GM19372 (cell line): ENCODE results near the gene NDUFA5.

Experiments
- ATAC-seq: cut with Tn5 transposase; IDR thresholded peaks from one replicate; pipeline ENCODE4 v1.9.1; 2021; ENCODE audit warnings: mild to moderate bottlenecking, low read depth, moderate library complexity; ENCODE audit not compliant: unreplicated experiment

Gene NDUFA5

DNA sequence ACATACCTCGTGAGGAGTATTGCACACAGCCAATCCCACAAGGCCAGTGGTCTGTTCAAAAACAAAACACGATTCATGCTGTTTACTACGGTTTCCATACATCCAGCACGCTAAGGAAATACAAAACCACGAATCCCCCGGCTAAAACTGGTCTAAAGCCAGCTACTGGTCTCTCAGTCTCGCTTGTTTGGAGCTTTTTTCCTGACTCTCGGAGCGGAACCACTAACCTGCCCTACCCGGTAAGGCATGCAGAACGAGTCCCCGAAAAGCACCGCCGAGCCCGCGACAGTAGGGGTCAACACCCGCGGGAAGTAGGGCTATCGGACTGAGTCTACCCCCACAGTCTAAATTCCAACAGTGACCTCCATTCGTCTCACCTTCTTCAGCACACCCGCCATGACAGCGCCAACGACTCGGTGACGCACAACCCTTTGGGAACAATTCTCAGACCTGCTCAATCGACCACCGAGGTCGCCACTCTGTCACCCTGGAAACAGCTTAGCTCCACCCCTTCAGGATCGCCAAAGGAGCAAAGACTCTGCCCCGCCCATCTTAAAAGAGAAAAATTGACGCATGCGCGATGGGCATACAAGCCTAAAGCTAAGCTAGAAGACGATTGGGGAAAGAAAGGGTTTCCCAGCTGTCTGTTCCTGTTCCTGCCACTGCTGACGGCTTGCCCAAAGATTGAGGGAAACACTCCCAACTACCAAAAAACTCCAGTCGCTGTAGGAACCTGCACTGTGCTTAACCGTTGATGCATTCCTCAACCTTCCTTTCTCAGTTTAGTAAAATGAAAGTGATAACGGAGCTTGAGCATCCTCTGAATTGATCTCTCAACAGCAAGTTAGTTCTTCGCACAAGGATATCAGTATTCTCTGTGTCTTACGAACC, at the start of gene NDUFA5:
Gene NDUFA5 (minus strand): TSS at position 421 of the 891 bp plus-strand sequence. CDS start 23 bp downstream, at position 398.
- ATAC-seq = peak; percentile 96

DNA sequence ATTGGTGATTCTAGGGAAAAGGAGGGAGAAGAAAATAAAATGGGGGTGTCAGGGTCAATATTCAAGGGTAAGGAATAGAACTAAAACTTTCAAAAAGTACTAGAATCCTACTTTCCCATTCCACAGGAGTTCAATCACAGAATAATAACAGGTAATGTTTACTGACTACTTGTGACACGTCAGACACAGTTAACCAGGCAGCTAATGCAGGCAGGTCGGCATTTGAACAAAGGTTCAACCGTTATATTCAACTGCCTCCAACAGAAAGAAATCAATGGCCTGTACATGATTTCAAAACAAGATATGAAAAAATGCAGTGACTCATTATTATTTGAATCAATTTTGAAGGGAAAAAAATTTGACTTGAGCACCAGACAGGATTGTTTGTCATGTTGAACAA, 47.1 kb upstream of the NDUFA5 start:
- no peak for ATAC-seq

DNA sequence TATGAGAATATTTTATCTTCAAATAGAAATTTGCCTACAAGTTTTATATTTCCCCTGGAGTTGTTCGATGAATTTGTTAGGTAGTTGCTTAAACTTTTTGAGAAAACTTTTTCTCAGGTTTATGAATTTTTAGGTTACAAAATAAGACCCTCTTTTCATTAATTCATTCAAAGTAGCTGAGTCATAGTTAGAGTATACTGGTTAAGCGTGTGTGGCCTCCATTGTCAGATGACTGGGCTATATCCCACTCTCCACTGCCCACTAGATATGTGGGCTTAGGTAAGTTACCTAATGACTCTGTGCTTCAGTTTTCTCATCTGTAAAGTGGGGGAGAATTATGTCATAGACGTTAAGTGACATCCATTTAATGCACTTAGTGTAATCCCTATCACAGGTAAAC, 45.0 kb upstream of the NDUFA5 start:
- ATAC-seq = no peak

DNA sequence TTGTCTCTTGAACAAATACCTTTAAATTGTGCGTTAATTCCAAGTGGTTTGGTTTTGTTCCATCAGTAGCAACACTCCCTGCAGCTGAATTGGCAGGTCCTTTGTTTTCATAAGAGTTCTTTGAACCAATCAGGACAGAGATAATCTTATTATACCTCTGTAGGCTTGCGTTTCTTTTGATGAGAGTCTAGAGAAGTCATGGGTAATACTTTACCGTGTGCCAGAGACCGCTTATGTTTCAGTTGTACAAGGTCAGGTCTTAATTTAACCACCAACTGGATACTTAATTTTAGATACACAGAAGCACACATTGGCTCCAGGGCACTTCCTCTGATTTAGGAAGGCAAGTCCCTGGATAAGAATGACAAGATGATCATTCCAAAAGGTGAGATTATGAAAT, 43.9 kb upstream of the NDUFA5 start, which contains the start of gene ASB15:
Gene ASB15 (plus strand): TSS at position 292 of the 400 bp plus-strand sequence. CDS start 12,682 bp downstream, outside the sequence.
- no peak for ATAC-seq

DNA sequence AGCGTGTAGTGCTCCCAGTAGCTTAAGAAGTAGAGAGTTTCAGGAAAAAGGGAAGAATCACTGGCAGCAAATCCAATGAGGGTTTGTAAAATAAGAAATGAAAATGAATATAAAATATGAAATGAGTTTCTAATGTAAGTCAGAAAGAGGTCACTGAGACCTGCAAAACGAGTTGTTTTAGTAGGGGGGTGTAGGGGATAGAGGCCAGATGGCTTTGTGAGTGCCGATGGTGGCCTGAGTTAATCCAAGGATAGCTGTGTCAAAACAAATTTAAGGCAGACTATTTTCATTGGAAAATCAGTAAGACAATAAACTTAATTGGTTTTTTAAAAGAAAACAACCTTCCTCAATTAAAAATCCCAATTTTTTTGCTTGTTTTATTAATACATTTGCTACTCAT, 43.3 kb upstream of the NDUFA5 start:
- no peak for ATAC-seq

DNA sequence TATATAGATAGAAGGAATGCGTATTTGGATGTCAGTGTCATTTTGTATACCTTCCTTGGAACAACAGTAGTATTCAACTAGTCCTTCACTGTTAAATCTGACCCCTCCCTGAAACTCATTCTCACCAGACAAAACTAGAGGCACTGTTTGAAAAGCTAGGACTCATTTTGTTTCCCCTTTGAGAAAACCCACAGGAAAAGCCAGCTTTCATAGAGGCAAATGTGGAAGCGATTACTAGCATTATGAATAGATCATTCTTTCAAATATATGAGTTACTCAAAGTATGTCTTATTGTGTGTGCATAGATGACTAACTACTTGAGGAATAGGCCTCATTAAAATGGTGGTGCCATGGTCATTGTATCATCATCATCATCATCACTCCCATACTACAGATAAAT, 42.1 kb upstream of the NDUFA5 start:
- no peak for ATAC-seq

DNA sequence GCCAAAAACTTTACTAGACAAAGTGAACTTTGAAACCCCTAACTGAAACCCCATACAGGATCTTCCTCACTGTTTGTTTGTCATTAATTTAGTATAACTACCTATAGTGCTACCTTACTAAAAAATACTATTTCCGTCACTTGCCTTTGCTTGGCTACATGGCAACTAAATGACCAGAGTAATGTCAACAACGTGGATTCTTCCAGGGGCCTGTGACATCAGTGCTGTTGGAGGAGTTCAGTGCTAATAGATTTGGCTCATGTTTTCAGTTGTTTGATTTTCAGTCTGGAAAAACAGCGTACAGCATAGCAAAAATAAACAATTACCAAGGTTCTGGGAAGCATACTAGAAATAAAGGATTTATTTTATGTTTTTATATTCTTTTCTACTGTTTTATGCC, 41.0 kb upstream of the NDUFA5 start:
- ATAC-seq = no peak

DNA sequence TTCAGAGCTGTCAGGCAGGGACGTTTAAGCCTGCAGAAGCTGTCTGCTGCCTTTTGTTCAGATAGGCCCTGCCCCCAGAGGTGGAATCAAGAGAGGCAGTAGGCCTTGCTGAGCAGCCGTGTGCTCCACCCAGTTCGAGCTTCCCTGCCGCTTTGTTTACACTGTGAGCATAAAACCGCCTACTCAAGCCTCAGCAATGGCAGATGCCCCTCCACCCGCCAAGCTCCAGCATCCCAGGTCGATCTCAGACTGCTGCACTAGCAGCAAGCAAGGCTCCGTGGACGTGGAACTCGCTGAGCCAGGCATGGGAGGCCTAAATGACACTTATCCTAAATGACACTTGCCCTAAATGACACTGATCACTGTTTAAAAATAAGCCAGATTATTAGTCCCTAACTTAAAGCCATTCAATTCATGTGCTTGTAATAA, 37.2 kb upstream of the NDUFA5 start:
- no peak for ATAC-seq

DNA sequence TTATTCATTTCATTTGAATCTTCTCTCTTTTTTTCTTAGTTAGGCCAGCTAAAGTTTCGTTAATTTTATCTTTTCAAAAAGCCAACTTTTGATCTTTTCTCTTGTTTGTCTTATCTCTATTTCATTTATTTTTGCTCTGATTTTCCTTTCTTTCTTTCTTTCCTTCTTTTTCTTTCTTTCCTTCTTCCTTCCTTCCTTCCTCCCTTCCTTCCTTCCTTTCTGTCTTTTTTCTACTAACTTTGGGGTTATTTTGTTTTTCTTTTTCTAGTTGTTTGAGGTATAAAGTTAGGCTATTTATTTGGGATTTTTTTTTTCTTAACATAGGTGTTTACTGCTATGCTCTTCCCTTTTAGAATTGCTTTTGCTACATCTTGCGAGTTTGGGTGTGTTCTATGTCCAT, 30.8 kb upstream of the NDUFA5 start:
- no peak for ATAC-seq

DNA sequence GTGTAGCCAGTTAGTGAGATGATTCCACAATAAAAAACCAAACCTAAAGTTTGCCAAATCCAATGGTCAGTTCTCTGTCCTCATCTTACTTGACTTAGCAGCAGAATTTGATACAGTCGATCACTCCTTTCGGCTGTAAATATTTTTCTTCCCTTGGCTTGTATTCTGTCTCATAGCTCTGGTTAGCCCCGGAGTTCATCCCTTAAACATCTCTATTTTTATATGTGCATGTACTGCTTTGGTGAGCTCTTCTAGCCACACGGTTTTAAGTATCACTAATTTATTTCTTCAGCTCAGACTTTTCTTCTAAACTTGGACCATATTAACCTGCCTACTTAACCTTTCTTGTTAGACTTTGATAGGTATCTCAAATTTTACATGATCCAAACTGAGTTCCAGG, 26.2 kb upstream of the NDUFA5 start:
- ATAC-seq = no peak

DNA sequence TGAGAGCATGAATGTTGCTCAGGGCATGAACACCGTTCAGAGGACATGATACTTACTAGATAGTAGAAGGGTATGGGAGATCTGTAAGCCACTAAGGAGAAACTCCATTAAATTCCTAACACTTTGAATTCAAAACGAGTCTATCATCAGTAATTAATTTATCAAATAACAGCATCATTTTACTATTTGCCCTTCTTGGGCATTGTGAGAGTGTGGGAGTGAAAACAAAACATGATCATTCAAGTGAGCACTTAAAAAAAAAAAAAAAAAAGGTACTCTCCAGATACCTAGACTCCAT, 23.5 kb upstream of the NDUFA5 start:
- no peak for ATAC-seq

DNA sequence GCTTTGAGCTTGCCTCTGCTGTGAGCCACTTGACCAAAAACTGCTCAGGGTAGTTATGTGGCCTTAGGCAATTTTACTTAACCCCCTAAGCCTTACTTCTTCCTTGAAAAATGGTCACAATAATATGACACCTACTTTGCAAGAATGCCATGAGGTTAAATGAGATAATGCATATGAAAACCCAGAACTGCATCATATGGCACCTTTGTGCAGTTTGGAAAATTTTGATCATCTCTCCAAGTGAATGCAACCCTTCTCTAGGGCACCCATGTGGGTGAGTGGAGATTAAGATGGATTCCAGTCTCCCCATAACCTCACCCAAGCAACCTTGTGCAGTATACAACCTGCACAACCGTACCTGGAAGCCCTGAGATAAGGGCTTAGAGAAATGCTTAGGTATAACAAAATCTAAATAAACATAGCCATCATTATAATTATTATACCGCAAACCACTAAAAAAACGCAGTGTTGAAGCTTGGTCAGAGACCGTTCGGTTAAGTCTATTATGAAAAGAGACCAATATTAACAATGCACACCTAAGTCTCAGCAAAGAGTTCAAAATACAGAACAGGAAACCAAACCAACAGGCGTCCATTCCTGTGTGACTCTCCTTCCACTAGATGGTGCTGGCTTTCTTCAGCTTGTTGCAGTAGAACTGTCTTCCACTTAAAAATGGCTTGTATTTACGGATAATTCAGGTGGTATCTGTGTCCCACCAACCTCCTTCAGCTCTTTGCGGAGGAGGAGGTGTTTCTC, 23.0 kb upstream of the NDUFA5 start:
- ATAC-seq = peak; percentile 78

DNA sequence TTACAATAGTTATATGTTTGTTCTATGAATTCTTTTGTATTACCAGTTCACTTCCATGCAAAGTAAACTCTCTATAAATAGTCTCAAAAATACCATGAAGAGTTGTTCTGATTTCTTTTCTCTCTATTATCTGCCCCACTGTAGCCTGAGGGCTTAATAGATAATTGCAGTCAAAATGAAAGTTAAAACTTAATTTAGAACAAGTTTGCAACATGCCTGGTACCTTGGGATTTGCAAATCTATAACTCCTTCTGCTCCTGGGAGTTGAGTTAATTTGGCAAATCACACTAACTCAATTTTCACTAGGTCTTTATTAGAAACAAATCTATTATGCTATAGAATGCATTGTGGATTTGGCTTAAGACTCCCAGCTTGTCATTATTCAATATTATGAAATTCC, 21.8 kb upstream of the NDUFA5 start:
- ATAC-seq = no peak

DNA sequence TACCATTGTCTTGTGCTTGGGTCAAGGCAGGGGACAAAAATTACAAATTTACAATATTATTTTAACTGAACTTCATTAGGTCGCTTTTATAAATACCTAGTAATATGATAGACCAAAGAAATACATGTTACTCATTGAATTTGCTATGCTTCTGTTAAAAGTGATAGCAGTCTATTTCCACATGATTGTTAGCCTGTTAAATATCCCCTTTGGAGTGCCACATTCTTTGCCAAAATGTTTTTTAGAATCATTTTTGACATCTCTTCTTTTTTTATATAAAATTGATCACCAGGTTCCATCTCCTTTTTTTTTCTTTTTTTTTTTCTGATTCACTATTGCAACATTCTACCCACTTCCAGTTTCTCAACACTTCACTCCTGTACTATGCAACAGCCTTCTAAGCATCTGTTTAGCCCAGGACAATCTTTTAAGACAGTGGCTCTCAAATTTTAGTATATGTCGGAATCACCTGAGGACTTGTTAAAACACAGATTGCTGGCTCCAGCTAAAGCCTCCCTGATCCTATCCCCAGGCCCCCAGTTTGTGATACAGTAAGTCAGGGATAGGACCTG, 16.4 kb upstream of the NDUFA5 start:
- ATAC-seq = no peak

DNA sequence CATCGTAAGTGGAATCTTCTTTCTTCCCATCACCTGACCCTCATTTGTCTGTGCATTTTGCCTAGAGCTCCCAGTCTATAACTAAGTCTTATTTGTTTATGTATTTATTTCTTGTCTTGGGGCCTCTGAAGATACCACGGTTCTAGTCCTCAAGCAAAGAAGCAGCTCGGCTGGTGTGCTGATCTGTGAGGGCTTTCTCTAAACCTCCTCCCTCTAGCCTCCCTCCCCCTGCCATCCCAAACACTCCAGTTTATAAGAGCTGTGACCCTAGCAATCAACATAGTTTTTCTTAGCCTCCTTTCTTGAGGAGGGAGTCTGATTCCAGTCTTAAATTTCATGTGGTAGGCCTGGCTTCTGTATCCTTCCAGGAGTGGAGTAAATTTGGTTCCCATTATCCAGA, 15.7 kb upstream of the NDUFA5 start:
- ATAC-seq = no peak

DNA sequence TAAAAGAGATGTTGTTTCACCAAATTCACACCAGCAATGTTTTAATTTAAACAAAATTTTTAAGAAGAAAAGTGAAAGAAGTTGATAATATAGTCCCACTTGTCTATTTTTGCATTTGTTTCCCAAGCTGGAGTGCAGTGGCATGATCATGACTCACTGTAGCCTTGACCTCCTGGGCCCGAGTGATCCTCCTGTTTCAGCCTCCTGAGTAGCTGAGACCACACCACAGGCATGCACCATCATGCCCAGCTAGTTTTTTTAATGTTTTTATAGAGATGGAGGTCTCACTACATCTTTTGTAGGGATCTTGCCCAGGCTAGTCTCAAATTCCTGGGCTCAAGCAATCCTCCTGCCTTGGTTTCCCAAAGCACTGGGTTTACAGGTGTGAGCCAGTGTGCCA, 14.1 kb upstream of the NDUFA5 start:
- no peak for ATAC-seq

DNA sequence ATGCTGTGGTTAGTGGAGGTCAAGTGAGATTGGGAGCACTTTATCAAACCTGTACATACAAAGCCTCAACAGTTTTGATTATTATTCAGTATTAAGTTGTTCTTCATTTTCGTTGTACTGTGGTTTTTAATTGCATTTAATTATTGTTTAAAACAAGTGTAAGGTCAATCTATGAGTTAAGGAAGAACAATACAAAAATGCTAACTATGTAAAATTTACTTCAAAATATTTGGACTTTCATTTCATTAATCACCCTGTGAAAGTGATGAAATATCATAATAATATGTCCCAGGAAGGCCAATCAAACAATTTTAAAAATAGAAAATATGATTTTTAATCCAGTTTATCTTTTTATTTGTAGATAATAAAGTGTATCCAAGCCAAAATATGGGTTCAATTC, 13.6 kb upstream of the NDUFA5 start:
- no peak for ATAC-seq

DNA sequence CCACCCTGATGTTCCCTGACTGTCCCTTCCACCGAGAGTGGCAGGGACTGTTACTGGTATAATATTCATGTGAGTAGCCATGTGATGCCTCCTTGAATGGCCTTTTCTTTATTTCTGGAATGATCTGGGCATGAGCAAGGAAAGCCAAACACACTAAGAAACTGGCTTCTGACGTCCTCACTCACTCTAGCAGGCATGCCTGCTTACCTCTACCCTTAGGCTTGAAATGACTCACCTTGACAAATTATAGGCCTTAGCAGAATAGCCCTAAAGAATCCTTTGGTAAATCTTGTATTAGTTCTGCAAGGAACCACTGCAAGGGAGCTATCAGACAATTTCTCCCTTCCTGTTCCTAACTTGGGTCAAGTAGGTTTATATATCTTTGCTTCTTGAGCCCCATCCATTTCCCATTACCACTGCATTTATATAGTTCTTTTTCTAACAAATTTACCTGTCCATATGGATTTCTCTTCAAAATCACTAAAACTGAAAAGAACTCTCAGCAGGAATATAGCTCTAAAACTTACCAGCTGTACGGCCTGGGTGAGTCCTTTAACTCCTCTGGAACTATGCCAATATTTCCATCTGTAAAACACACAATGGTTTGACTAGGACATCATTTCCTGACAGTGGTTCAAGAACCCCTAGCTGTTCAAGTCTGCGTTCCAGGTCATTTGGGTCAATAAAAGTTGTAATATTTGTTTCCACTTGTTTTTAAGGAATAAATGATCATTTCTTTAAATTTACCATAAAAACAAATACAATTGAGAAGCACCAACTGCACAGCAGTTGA, 13.0 kb upstream of the NDUFA5 start:
- ATAC-seq = no peak

DNA sequence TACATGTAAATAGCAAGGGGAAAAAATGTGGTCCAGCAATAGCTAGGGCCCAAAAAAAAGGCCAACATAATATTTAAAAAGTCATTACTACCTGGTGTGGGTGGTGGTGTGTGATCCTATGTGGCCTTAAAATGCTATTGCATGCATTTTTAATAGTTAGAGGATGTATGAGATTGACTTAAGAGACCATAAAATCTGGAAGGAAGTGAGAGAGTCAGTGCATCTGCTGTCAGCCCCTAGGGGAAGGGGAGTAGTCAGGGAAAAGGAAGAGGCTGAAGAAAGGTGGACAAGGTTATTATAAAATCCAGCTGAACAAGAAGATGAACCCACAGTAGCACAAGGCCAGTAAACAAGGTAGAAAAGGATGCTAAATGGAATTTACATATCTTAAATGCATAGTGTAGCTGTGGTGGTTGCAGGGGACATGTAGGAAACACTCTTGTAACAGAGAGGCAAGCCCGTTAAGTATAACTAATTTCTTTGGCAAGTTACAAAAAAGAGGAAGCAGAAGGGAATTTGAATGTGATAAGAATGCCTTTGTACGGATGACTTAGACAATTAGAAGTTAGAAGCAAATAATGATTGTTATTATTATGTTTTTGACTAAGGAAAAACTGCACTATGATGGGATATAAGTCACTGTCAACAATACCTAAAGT, 11.9 kb upstream of the NDUFA5 start:
- no peak for ATAC-seq

DNA sequence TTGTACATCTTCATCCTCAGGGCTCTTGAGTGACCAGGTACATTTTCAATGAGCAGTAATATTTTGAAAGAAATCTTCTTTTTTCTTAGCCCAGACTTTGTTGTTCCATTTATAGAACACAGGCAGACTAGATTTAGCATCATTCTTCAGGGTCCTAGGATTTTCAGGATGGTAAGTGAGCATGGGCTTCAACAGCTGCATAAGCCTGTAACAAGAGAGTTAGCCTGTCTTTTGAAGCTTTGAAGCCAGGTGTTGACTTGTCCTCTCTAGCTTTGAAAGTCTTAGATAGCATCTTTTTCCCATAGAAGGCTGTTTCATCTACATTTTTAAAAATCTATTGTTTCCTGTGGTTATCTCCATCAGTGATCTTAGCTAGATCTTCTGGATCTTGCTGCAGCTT, 4.5 kb upstream of the NDUFA5 start:
- ATAC-seq = no peak
